ENCODE data around the gene ZC3H13. TPM values are rescaled to one million over a fixed set of nuclear protein-coding genes. Genes with fewer than 3 reads are reported as not detected.
A peak's percentile ranks its signal among the peaks of the same experiment; 100 is the strongest.

The ZC3H13 gene
- total RNA-seq, 2 experiments from 2014 or later = 40.1 to 41.8 TPM

GRCh38 chr13:46079770-46080169 is 27.2 kb upstream of the ZC3H13 start:
- H3K27me3 Mint-ChIP-seq = no peaks in the 10 kb centered on the region
- TF ChIP-seq CTCF (IDR thresholded peaks at IDR 0.05) = no peak
- no peak overlapping the region for H3K27ac Mint-ChIP-seq
- POLR2A ChIA-PET = no interaction called here
- intact Hi-C loops (cut with micrococcal nuclease) = no loop called here
- H3K9me3 Mint-ChIP-seq = no peaks in the 10 kb centered on the region
- no peak overlapping the region for H3K4me3 Mint-ChIP-seq
- H3K36me3 Mint-ChIP-seq (ENCODE audit: low read depth) = no peaks in the 10 kb centered on the region
- DNase-seq (no peak), ATAC-seq (peak; percentile 60)
- peaks cover 16% of the 10 kb centered on the region for H3K4me1 Mint-ChIP-seq (ENCODE audit: low read depth)
- CTCF ChIA-PET = interaction anchor here (2.0 kb wide), 1 partner anchor 70 kb away, joined by 4 read pairs; no protein-coding TSS in a partner anchor

- ATAC-seq = no peak
- no peak for DNase-seq
- H3K4me1 Mint-ChIP-seq (ENCODE audit: low read depth) = peaks cover 16% of the 10 kb centered on the region
- no peaks in the 10 kb centered on the region for H3K27me3 Mint-ChIP-seq
- POLR2A ChIA-PET = no interaction called here
- H3K36me3 Mint-ChIP-seq (ENCODE audit: low read depth) = no peaks in the 10 kb centered on the region
- CTCF ChIA-PET = interaction anchor here (0.9 kb wide), 1 partner anchor 44 kb away, joined by 3 read pairs; no protein-coding TSS in a partner anchor
- TF ChIP-seq CTCF (IDR thresholded peaks at IDR 0.05) = no peak
- intact Hi-C loops (cut with micrococcal nuclease) = no loop called here
- no peak overlapping the region for H3K4me3 Mint-ChIP-seq
- no peaks in the 10 kb centered on the region for H3K9me3 Mint-ChIP-seq
- no peak overlapping the region for H3K27ac Mint-ChIP-seq
Measured at GRCh38 chr13:46077265-46077664, 24.7 kb upstream of the ZC3H13 start.

GRCh38 chr13:46076827-46077226 is 24.3 kb upstream of the ZC3H13 start:
- ATAC-seq (no peak), DNase-seq (no peak)
- H3K27ac Mint-ChIP-seq = no peak overlapping the region
- no peaks in the 10 kb centered on the region for H3K27me3 Mint-ChIP-seq
- H3K4me1 Mint-ChIP-seq (ENCODE audit: low read depth) = peaks cover 16% of the 10 kb centered on the region
- ChIA-PET CTCF (interaction anchor here (0.9 kb wide), 1 partner anchor 44 kb away, joined by 3 read pairs; no protein-coding TSS in a partner anchor), POLR2A (no interaction called here)
- no peaks in the 10 kb centered on the region for H3K9me3 Mint-ChIP-seq
- intact Hi-C loops (cut with micrococcal nuclease) = no loop called here
- H3K36me3 Mint-ChIP-seq (ENCODE audit: low read depth) = no peaks in the 10 kb centered on the region
- TF ChIP-seq CTCF (IDR thresholded peaks at IDR 0.05) = no peak
- H3K4me3 Mint-ChIP-seq = no peak overlapping the region

- no peaks in the 10 kb centered on the region for H3K36me3 Mint-ChIP-seq (ENCODE audit: low read depth)
- intact Hi-C loops (cut with micrococcal nuclease) = no loop called here
- no peak overlapping the region for H3K4me3 Mint-ChIP-seq
- ChIA-PET CTCF (no interaction called here), POLR2A (no interaction called here)
- TF ChIP-seq CTCF (IDR thresholded peaks at IDR 0.05) = no peak
- no peak overlapping the region for H3K27ac Mint-ChIP-seq
- H3K9me3 Mint-ChIP-seq = no peaks in the 10 kb centered on the region
- ATAC-seq (no peak), DNase-seq (no peak)
- peaks cover 16% of the 10 kb centered on the region for H3K4me1 Mint-ChIP-seq (ENCODE audit: low read depth)
- no peaks in the 10 kb centered on the region for H3K27me3 Mint-ChIP-seq
Measured at GRCh38 chr13:46075811-46076210, 23.3 kb upstream of the ZC3H13 start.

- TF ChIP-seq CTCF (IDR thresholded peaks at IDR 0.05) = no peak
- ChIA-PET POLR2A (interaction anchor here (1.3 kb wide), 1 partner anchor 19 kb away, joined by 5 read pairs; the partner anchor contains the start of gene ZC3H13), CTCF (no interaction called here)
- Mint-ChIP-seq H3K27me3 (no peaks in the 10 kb centered on the region), H3K9me3 (no peaks in the 10 kb centered on the region), H3K36me3 (ENCODE audit: low read depth) (no peaks in the 10 kb centered on the region), H3K27ac (no peak overlapping the region), H3K4me3 (no peak overlapping the region), H3K4me1 (ENCODE audit: low read depth) (no peaks in the 10 kb centered on the region)
- DNase-seq (no peak), ATAC-seq (no peak)
- intact Hi-C loops (cut with micrococcal nuclease) = no loop called here
Measured at GRCh38 chr13:46071590-46072249, 19.2 kb upstream of the ZC3H13 start.
